T-helper 1 cell treated with Interleukin-12 subunit alpha and Interleukin-12 subunit beta and Interleukin-4 antibody, amounts not matched to agents 30 μg/mL and 1 μg/mL, for 36 hours (primary cell): ENCODE measurements around the gene OR13C8.
"Not testable (repeated sequence)": the region's sequence is repeated elsewhere in the genome, so short reads cannot be mapped to it uniquely, and the experiment has no call there.

ENCODE experiments used
- H3K27ac Mint-ChIP-seq: one replicate; pipeline ENCODE4 v1.8.0; 2021; ENCODE audit warnings: mild to moderate bottlenecking, mixed read lengths
- H3K27me3 Mint-ChIP-seq: one replicate; pipeline ENCODE4 v1.8.0; 2021; ENCODE audit warnings: low read depth, mixed read lengths
- H3K36me3 Mint-ChIP-seq: one replicate; pipeline ENCODE4 v1.8.0; 2021; ENCODE audit warnings: low read depth, mixed read lengths
- H3K4me1 Mint-ChIP-seq: one replicate; pipeline ENCODE4 v1.8.0; 2021; ENCODE audit warnings: low read depth, mixed read lengths
- H3K4me3 Mint-ChIP-seq: one replicate; pipeline ENCODE4 v1.8.0; 2021; ENCODE audit warnings: mild to moderate bottlenecking, moderate library complexity, mixed read lengths
- H3K9me3 Mint-ChIP-seq: one replicate; pipeline ENCODE4 v1.8.0; 2021; ENCODE audit warnings: mixed read lengths

The OR13C8 gene, protein sequence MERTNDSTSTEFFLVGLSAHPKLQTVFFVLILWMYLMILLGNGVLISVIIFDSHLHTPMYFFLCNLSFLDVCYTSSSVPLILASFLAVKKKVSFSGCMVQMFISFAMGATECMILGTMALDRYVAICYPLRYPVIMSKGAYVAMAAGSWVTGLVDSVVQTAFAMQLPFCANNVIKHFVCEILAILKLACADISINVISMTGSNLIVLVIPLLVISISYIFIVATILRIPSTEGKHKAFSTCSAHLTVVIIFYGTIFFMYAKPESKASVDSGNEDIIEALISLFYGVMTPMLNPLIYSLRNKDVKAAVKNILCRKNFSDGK

GRCh38 chr9:104568868-104569267 is at the start of gene OR13C8:
Gene OR13C8 (plus strand): TSS chr9:104569168. CDS start chr9:104569168, 0 bp downstream.
- Mint-ChIP-seq H3K27ac (no peak within 1 kb of the TSS), H3K4me1 (no peaks in the 10 kb centered on the region), H3K27me3 (no peaks in the 10 kb centered on the region), H3K9me3 (peaks cover 4% of the 10 kb centered on the region), H3K4me3 (no peak within 1 kb of the TSS), H3K36me3 (no peaks in the 10 kb centered on the region)

DNA sequence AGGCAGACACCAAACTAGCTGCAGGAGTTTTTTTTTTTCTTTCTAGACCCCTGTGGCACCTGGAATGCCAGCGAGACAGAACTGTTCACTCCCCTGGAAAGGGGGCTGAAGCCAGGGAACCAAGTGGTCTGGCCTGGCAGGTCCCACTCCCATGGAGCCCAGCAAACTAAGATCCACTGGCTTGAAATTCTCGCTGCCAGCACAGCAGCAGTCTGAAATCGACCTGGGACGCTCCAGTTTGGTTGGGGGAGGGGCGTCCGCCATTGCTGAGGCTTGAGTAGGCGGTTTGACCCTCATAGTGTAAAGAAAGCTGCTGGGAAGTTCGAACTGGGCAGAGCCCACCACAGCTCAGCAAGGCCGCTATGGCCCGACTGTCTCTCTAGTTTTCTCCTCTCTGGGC is 48.7 kb upstream of the OR13C8 start:
- not testable (repeated sequence) for H3K9me3 Mint-ChIP-seq, H3K36me3 Mint-ChIP-seq, H3K4me3 Mint-ChIP-seq, H3K4me1 Mint-ChIP-seq, H3K27ac Mint-ChIP-seq, H3K27me3 Mint-ChIP-seq

- no peak within 1 kb of the TSS for H3K27ac Mint-ChIP-seq
- H3K4me1 Mint-ChIP-seq = no peaks in the 10 kb centered on the region
- H3K4me3 Mint-ChIP-seq = no peak within 1 kb of the TSS
- H3K27me3 Mint-ChIP-seq = no peaks in the 10 kb centered on the region
- no peaks in the 10 kb centered on the region for H3K9me3 Mint-ChIP-seq
- no peaks in the 10 kb centered on the region for H3K36me3 Mint-ChIP-seq
These were observed 41.9 kb upstream of the OR13C8 start, which contains the start of gene OR13C4 for GRCh38 chr9:104527109-104527508. Gene OR13C4 (minus strand): TSS chr9:104527209. CDS start chr9:104527209, 0 bp downstream.

DNA sequence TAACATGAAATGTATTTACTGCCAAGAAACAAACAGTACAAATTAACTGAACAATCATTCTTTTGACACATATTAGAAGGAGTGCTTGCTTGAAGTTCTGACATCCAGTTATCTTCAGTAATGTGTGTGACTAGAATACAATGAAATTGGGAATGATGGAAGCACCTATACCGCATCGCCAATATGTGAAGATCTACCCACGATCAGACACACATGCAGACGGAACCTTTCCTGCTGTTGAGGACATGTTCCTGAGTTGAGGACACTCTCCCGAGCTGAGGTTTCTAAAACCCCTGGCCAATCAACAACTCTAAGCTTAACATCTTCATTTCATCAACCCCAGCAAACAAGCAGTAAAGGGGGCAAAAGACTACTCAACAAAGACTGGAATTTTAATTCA is 32.2 kb upstream of the OR13C8 start, which contains the start of gene OR13C3:
Gene OR13C3, minus strand, starts transcription at position 101 of the 400 bp plus-strand sequence. CDS start 133 bp downstream, outside the sequence.
- no peaks in the 10 kb centered on the region for H3K27me3 Mint-ChIP-seq
- H3K27ac Mint-ChIP-seq = no peak within 1 kb of the TSS
- no peaks in the 10 kb centered on the region for H3K36me3 Mint-ChIP-seq
- no peaks in the 10 kb centered on the region for H3K9me3 Mint-ChIP-seq
- H3K4me1 Mint-ChIP-seq = no peaks in the 10 kb centered on the region
- no peak within 1 kb of the TSS for H3K4me3 Mint-ChIP-seq

- no peaks in the 10 kb centered on the region for H3K36me3 Mint-ChIP-seq
- no peaks in the 10 kb centered on the region for H3K27me3 Mint-ChIP-seq
- no peaks in the 10 kb centered on the region for H3K4me1 Mint-ChIP-seq
- H3K4me3 Mint-ChIP-seq = no peak overlapping the region
- no peaks in the 10 kb centered on the region for H3K9me3 Mint-ChIP-seq
- no peak overlapping the region for H3K27ac Mint-ChIP-seq
These were observed 29.7 kb upstream of the OR13C8 start for GRCh38 chr9:104539275-104539674.

DNA sequence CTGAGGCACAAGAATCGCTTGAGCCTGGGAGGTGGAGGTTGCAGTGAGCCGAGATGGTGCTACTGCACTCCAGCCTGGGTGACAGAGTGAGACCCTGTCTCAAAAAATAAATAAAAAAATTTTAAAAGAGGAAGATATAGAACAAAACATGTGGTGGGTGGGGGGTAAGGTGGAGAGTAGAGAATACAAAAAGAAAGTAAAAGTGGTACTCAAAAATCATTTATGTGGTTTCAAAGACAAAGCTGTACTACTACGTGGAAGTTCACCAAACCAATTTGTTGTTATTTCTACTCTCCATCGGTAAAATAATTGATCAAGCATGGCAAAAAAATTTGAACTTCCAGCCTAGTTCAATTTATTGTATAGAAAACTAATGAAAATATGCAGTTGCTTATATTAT is 24.3 kb upstream of the OR13C8 start:
- Mint-ChIP-seq H3K27me3 (no peaks in the 10 kb centered on the region), H3K36me3 (no peaks in the 10 kb centered on the region), H3K9me3 (no peaks in the 10 kb centered on the region), H3K4me1 (no peaks in the 10 kb centered on the region), H3K27ac (no peak overlapping the region), H3K4me3 (no peak overlapping the region)

DNA sequence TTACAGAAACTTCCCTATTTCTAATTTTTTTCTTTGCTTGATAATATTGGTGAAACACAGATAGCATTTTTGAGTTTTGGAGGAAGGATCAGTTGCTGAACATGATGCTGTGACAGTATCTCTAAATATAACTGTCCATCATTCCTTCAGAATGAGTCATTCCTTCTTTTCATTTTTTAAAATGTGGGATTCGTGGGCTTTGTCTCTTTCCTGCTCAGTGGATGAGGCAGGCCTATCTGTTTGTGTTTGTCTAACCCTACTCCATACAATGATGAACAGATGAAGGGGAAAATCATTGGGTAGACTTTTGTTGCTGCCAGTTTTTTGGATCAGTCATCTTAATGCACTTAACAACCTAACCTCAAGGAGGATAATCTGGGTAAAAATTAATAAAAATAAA is 15.7 kb upstream of the OR13C8 start:
- H3K36me3 Mint-ChIP-seq = no peaks in the 10 kb centered on the region
- H3K27ac Mint-ChIP-seq = no peak overlapping the region
- no peak overlapping the region for H3K4me3 Mint-ChIP-seq
- no peaks in the 10 kb centered on the region for H3K4me1 Mint-ChIP-seq
- H3K27me3 Mint-ChIP-seq = no peaks in the 10 kb centered on the region
- H3K9me3 Mint-ChIP-seq = no peaks in the 10 kb centered on the region

DNA sequence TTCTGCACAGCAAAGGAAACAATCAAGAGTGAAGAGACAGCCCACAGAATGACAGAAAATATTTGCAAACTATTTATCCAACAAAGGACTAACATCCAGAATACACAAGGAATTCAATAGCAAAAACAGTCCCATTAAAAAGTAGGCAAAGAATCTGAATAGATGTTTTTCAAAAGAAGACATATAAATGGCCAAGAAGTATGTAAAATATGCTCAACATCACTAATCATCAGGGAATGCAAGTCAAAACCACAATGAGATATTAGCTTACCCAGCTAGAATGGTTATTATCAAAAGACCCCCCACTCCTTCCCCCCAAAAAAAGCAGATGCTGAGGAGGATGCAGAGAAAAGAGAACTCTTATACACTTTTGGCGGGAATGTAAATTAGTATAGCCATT is 13.4 kb upstream of the OR13C8 start:
- Mint-ChIP-seq H3K4me1 (no peaks in the 10 kb centered on the region), H3K9me3 (no peaks in the 10 kb centered on the region), H3K4me3 (no peak overlapping the region), H3K27me3 (no peaks in the 10 kb centered on the region), H3K27ac (no peak overlapping the region), H3K36me3 (no peaks in the 10 kb centered on the region)

DNA sequence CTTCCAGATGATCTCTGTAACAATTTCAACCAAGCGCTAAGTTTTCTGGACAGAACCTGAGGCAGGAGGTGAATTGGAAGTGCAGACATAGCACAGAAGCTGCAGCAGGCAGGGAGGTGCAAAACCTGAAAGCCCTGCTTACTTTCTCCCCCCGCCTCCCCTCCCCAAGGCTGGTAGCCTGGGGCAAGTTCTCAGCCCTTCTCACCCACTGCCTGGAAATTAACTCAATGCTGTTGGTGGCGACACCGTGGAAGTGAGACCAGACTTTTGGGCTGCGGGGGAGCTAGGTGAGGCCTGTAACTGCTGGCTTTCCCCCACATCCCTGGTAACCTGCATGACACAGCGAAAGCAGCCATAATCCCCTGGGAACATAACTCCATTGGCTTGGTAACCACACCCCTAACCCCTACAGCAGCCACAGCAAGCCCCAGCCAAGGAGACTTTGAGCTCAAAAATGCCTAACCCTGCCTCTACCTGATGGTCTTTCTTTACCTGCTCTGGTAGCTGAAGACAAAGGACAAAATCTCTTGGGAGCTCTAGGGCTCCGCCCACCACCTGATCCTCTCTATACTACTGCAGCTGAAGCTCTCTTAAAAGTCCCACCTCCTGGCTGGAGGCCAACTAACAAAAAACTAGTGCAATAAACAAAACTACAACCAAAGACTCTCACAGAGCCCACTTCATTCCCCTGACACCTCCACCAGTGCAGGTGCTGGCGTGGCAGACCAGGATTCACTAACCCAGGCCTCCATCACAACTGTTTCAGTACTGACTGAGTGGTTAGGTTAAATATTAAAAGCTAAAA is 11.9 kb upstream of the OR13C8 start:
- Mint-ChIP-seq H3K27ac (no peak overlapping the region), H3K36me3 (no peaks in the 10 kb centered on the region), H3K4me3 (no peak overlapping the region), H3K4me1 (no peaks in the 10 kb centered on the region), H3K9me3 (no peaks in the 10 kb centered on the region), H3K27me3 (no peaks in the 10 kb centered on the region)

DNA sequence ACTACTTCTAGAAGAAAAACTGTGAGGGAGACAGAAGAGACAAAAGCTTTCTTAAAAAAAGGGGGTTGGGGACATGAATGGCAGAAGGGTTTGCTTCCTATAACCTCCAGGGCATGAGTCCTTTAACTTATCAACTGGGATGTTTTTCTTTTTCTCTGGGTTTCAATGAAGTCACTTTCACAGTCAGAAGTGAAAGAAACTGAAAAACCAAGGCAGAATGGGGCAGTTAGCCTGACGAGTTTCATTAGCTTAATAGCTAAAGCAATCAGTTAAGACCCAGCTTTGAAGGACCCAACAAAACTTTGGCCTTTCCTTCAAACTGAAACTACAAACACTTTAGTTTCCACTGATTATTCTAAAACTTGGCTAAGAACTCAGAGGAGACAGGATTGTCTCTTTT is 4.6 kb upstream of the OR13C8 start:
- Mint-ChIP-seq H3K36me3 (no peaks in the 10 kb centered on the region), H3K4me1 (no peaks in the 10 kb centered on the region), H3K27ac (no peak overlapping the region), H3K4me3 (no peak overlapping the region), H3K27me3 (no peaks in the 10 kb centered on the region), H3K9me3 (no peaks in the 10 kb centered on the region)

- no peak overlapping the region for H3K4me3 Mint-ChIP-seq
- H3K27ac Mint-ChIP-seq = no peak overlapping the region
- peaks cover 4% of the 10 kb centered on the region for H3K9me3 Mint-ChIP-seq
- no peaks in the 10 kb centered on the region for H3K27me3 Mint-ChIP-seq
- no peaks in the 10 kb centered on the region for H3K36me3 Mint-ChIP-seq
- no peaks in the 10 kb centered on the region for H3K4me1 Mint-ChIP-seq
These were observed 3.6 kb downstream of the OR13C8 start for GRCh38 chr9:104572612-104573011.

DNA sequence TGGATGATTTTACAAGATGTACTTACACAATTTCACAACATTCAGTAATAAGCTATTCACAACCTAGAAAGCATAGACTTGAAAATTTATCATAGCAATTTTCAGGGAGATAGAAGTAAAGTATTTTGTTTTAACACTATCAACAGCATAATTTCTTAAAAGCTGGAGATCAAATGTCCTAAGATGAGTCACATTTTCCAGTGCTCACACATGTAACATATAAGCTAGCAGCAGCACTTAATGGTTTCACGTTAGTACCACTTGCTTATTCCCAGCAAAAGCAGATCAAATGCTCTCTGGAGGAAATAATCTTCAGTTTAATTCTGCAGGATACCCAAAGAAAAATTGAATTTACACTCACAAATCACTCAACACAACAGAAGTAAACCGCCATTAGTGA is 6.5 kb downstream of the OR13C8 start:
- Mint-ChIP-seq H3K4me3 (no peak overlapping the region), H3K4me1 (no peaks in the 10 kb centered on the region), H3K27me3 (no peaks in the 10 kb centered on the region), H3K9me3 (peaks cover 4% of the 10 kb centered on the region), H3K36me3 (no peaks in the 10 kb centered on the region), H3K27ac (no peak overlapping the region)

GRCh38 chr9:104577263-104577662 is 8.3 kb downstream of the OR13C8 start:
- Mint-ChIP-seq H3K9me3 (peaks cover 4% of the 10 kb centered on the region), H3K27me3 (no peaks in the 10 kb centered on the region), H3K27ac (no peak overlapping the region), H3K36me3 (no peaks in the 10 kb centered on the region), H3K4me1 (no peaks in the 10 kb centered on the region), H3K4me3 (no peak overlapping the region)

GRCh38 chr9:104580562-104580961 is 11.6 kb downstream of the OR13C8 start:
- H3K27ac Mint-ChIP-seq = no peak overlapping the region
- no peaks in the 10 kb centered on the region for H3K9me3 Mint-ChIP-seq
- no peaks in the 10 kb centered on the region for H3K36me3 Mint-ChIP-seq

More at GRCh38 chr9:104580562-104580961, 11.6 kb downstream of the OR13C8 start:
- Mint-ChIP-seq H3K27me3 (no peaks in the 10 kb centered on the region), H3K4me1 (no peaks in the 10 kb centered on the region), H3K4me3 (no peak overlapping the region)
